H1 (cell line): ENCODE measurements around the gene HIVEP3. TPM values are rescaled to one million over a fixed set of nuclear protein-coding genes. Genes with fewer than 3 reads are reported as not detected.

Experiments used
- CTCF ChIA-PET: fragments of 300-600 bp; sonication (Branson Sonifier 250); formaldehyde crosslinking; loops from one replicate; lab custom pipeline; 2021; ENCODE audit not compliant: partially characterized antibody; lab: Charles Lee
- POLR2A ChIA-PET: fragments of 300-600 bp; sonication (Branson Sonifier 250); formaldehyde crosslinking; loops from one replicate; lab custom pipeline; 2021; ENCODE audit warnings: inconsistent platforms; ENCODE audit not compliant: partially characterized antibody; lab: Charles Lee
- DNase-seq, 2 experiments: peaks; one replicate each; pipeline versions ENCODE4 v3.0.0 to v3.0.0-alpha.2; 2010 to 2022; ENCODE audit warnings: low spot score in 2 of 2, low read depth in 1 of 2, mixed read lengths in 1 of 2
- FAIRE-seq: peaks from 2 replicates; lab custom pipeline; 2011; peaks lifted over from hg19 to GRCh38; lab: Jason Lieb, UNC
- H2AFZ ChIP-seq: 2 replicates; pipeline ENCODE4 v1.8.1; 2012; ENCODE audit warnings: low read length, inconsistent platforms
- H2AK5ac ChIP-seq: 2 replicates; pipeline ENCODE4 v1.6.1; 2013; ENCODE audit warnings: low read depth, low read length
- H2BK120ac ChIP-seq: replicated peaks from 2 replicates; pipeline ENCODE3; 2013; ENCODE audit warnings: low read depth, low read length, inconsistent platforms
- H2BK12ac ChIP-seq: 2 replicates; pipeline ENCODE4 v1.6.1; 2013; ENCODE audit warnings: low read depth, low read length
- H2BK15ac ChIP-seq: 2 replicates; pipeline ENCODE4 v1.6.1; 2013; ENCODE audit warnings: low read length
- H2BK20ac ChIP-seq: 2 replicates; pipeline ENCODE4 v1.6.1; 2013; ENCODE audit warnings: low read length
- H2BK5ac ChIP-seq: 2 replicates; pipeline ENCODE4 v1.6.1; 2013; ENCODE audit warnings: low read depth, low read length
- H3K14ac ChIP-seq: 2 replicates; pipeline ENCODE4 v1.6.1; 2013; ENCODE audit warnings: inconsistent platforms; ENCODE audit not compliant: insufficient read length
- H3K18ac ChIP-seq: 2 replicates; pipeline ENCODE4 v1.6.1; 2013; ENCODE audit warnings: low read length; ENCODE audit errors: extremely low read depth
- H3K23ac ChIP-seq: 2 replicates; pipeline ENCODE4 v1.6.1; 2013; ENCODE audit warnings: inconsistent platforms; ENCODE audit not compliant: insufficient read length
- H3K23me2 ChIP-seq: 2 replicates; pipeline ENCODE4 v1.6.1; 2013; ENCODE audit warnings: low read depth, low read length
- H3K27ac ChIP-seq: 2 replicates; pipeline ENCODE4 v1.6.1; 2011; ENCODE audit warnings: low read depth, low read length, inconsistent platforms
- H3K27me3 ChIP-seq, 4 experiments: replicated peaks in 1 of 4; 1 replicate in 1 of 4; 2 replicates in 3 of 4; pipeline versions ENCODE4 v1.6.1 to v1.8.1; 2011 to 2013; ENCODE audit warnings: low read length in 3 of 4, mild to moderate bottlenecking in 3 of 4, inconsistent platforms in 2 of 4, mixed read lengths in 2 of 4, moderate library complexity in 1 of 4; ENCODE audit not compliant: control insufficient read depth in 3 of 4, insufficient read depth in 3 of 4; ENCODE audit errors: extremely low read depth in 1 of 4
- H3K36me3 ChIP-seq, 4 experiments: 2 replicates each; pipeline versions ENCODE4 v1.6.1 to v1.8.1; 2011 to 2013; ENCODE audit warnings: mild to moderate bottlenecking in 4 of 4, low read length in 3 of 4, moderate library complexity in 2 of 4, control low read depth in 1 of 4, inconsistent platforms in 1 of 4; ENCODE audit not compliant: insufficient read depth in 4 of 4, control insufficient read depth in 2 of 4
- H3K4ac ChIP-seq: replicated peaks from 2 replicates; pipeline ENCODE3; 2013; ENCODE audit warnings: low read length, low read depth, mixed read lengths, inconsistent platforms; ENCODE audit not compliant: insufficient read length
- H3K4me1 ChIP-seq, 4 experiments: replicated peaks in 1 of 4; 1 replicate in 1 of 4; 2 replicates in 3 of 4; pipeline versions ENCODE4 v1.6.1 to v1.8.1; 2011 to 2013; ENCODE audit warnings: low read length in 3 of 4, inconsistent platforms in 2 of 4, mixed read lengths in 1 of 4; ENCODE audit not compliant: insufficient read depth in 4 of 4, control insufficient read depth in 3 of 4
- H3K4me2 ChIP-seq, 2 experiments: 2 replicates each; pipeline versions ENCODE4 v1.6.1 to v1.8.1; 2011 to 2013; ENCODE audit warnings: low read depth in 2 of 2, low read length in 2 of 2, control low read depth in 1 of 2, inconsistent platforms in 1 of 2, mild to moderate bottlenecking in 1 of 2; ENCODE audit not compliant: insufficient read depth in 1 of 2
- H3K4me3 ChIP-seq, 4 experiments: fragments of 200-600, 300-600 bp in 1 of 4; sonication (generic), shearing (Covaris generic), sonication (Bioruptor Twin) in 1 of 4; 2 replicates each; pipeline versions ENCODE4 v1.5.1 to v1.8.1; 2011 to 2016; ENCODE audit warnings: low read length in 4 of 4, low read depth in 3 of 4, control low read depth in 2 of 4, inconsistent platforms in 2 of 4, mild to moderate bottlenecking in 2 of 4, mixed read lengths in 1 of 4, moderate library complexity in 1 of 4; ENCODE audit not compliant: insufficient read depth in 2 of 4; ENCODE audit errors: extremely low read depth in 1 of 4
- H3K56ac ChIP-seq: replicated peaks from 2 replicates; pipeline ENCODE3; 2013; ENCODE audit warnings: low read depth, mild to moderate bottlenecking, mixed read lengths, low read length, inconsistent platforms; ENCODE audit not compliant: insufficient read length
- H3K79me1 ChIP-seq: 2 replicates; pipeline ENCODE4 v1.6.1; 2013; ENCODE audit warnings: low read depth, low read length, control low read depth
- H3K79me2 ChIP-seq, 2 experiments: 2 replicates each; pipeline versions ENCODE4 v1.6.1 to v1.8.1; 2012 to 2013; ENCODE audit warnings: low read length in 2 of 2, mild to moderate bottlenecking in 2 of 2, inconsistent platforms in 1 of 2; ENCODE audit not compliant: insufficient read depth in 2 of 2, control insufficient read depth in 1 of 2
- H3K9ac ChIP-seq, 4 experiments: replicated peaks in 1 of 4; 1 replicate in 1 of 4; 2 replicates in 3 of 4; pipeline versions ENCODE4 v1.6.1 to v1.8.1; 2011 to 2013; ENCODE audit warnings: low read depth in 3 of 4, low read length in 3 of 4, control low read depth in 2 of 4, mild to moderate bottlenecking in 2 of 4, moderate library complexity in 2 of 4, inconsistent platforms in 1 of 4; ENCODE audit errors: extremely low read depth in 1 of 4
- H3K9me3 ChIP-seq, 2 experiments: 2 replicates each; pipeline versions ENCODE4 v1.6.1 to v1.8.1; 2012 to 2013; ENCODE audit warnings: mild to moderate bottlenecking in 2 of 2, moderate library complexity in 2 of 2, control low read depth in 1 of 2, inconsistent platforms in 1 of 2, low read depth in 1 of 2, low read length in 1 of 2, mixed read lengths in 1 of 2; ENCODE audit not compliant: insufficient read depth in 2 of 2
- H4K20me1 ChIP-seq, 2 experiments: replicated peaks in 1 of 2; 2 replicates each; pipeline versions ENCODE3 to v1.8.1; 2011 to 2013; ENCODE audit warnings: inconsistent platforms in 2 of 2, low read length in 2 of 2, mild to moderate bottlenecking in 1 of 2; ENCODE audit not compliant: insufficient read depth in 2 of 2, control insufficient read depth in 1 of 2
- H4K5ac ChIP-seq: 2 replicates; pipeline ENCODE4 v1.6.1; 2013; ENCODE audit warnings: low read length, low read depth, mixed read lengths, inconsistent platforms; ENCODE audit not compliant: insufficient read length
- H4K8ac ChIP-seq: 2 replicates; pipeline ENCODE4 v1.8.0; 2013; ENCODE audit warnings: mild to moderate bottlenecking, moderate library complexity, low read length, inconsistent platforms; ENCODE audit not compliant: insufficient read depth; ENCODE audit errors: extremely low read depth
- H4K91ac ChIP-seq: replicated peaks from 2 replicates; pipeline ENCODE3; 2013; ENCODE audit warnings: low read length, mixed read lengths, inconsistent platforms; ENCODE audit not compliant: insufficient read length
- EGR1 ChIP-seq: IDR thresholded peaks from 2 replicates; pipeline ENCODE4 v1.6.1; 2011; ENCODE audit warnings: low read depth, low read length, borderline replicate concordance
- MAFK ChIP-seq: IDR thresholded peaks from 2 replicates; pipeline ENCODE4 v1.6.1; 2012; ENCODE audit warnings: low read depth, mild to moderate bottlenecking, improper control_type of control experiment, low read length
- RAD21 ChIP-seq, 2 experiments: IDR thresholded peaks in 1 of 2; conservative IDR thresholded peaks in 1 of 2; 2 replicates each; pipeline ENCODE4 v1.6.1; 2011; ENCODE audit warnings: low read depth in 2 of 2, low read length in 2 of 2, improper control_type of control experiment in 1 of 2, inconsistent platforms in 1 of 2, mild to moderate bottlenecking in 1 of 2, moderate library complexity in 1 of 2
- SIX5 ChIP-seq: IDR thresholded peaks from 2 replicates; pipeline ENCODE4 v1.6.1; 2011; ENCODE audit warnings: mild to moderate bottlenecking, low read depth, low read length
- WGBS, 2 experiments: shearing (Covaris generic) in 1 of 2; methylation state at CpG; one replicate each; pipeline versions ENCODE4 v1.1.6 to v1.1.7; 2013 to 2015; ENCODE audit warnings: low lambda C conversion rate in 2 of 2, mixed read lengths in 2 of 2, inconsistent platforms in 1 of 2, low coverage in 1 of 2, missing lambda C conversion rate in 1 of 2; ENCODE audit not compliant: insufficient replicate concordance in 2 of 2, insufficient coverage in 1 of 2, insufficient read length in 1 of 2; ENCODE audit errors: extremely low coverage in 1 of 2, missing lambda C conversion rate in 1 of 2; 5-methylcytosine and 5-hydroxymethylcytosine counted together
- polyA plus RNA-seq, 7 experiments: library from polyadenylated mRNA; depleted of rRNA in 3 of 7; stranded (reverse) in 5 of 7; unstranded in 2 of 7; fragments of >200 nt in 5 of 7; fragments of 200-250 nt in 2 of 7; gene quantifications; 1 replicate in 5 of 7; 2 replicates in 1 of 7; 4 replicates in 1 of 7; pipeline versions ENCODE4 v1.2.1 to v1.2.3, GENCODE V29; 2011 to 2013; ENCODE audit warnings: missing spikeins in 2 of 7, mixed read lengths in 2 of 7
- total RNA-seq: library from RNA; stranded (reverse); fragmentation: NEBNext Ultra II Directional; extraction: Animal tissue kit (Norgen Biotek cat#: 25700); gene quantifications from 2 replicates; pipeline ENCODE4 v1.2.1, GENCODE V29; 2021
- TF ChIP-seq, protein P1 (sequence below), 3 experiments: IDR thresholded peaks; 1 replicate in 2 of 3; 2 replicates in 1 of 3; pipeline versions ENCODE4 v1.5.1 to v1.6.1; 2011; ENCODE audit warnings: low read length in 3 of 3, mild to moderate bottlenecking in 3 of 3, inconsistent platforms in 2 of 3, low read depth in 1 of 3, moderate library complexity in 1 of 3; ENCODE audit not compliant: insufficient read depth in 1 of 3; ENCODE audit errors: control extremely low read depth in 1 of 3

The HIVEP3 gene
- total and polyA plus RNA-seq, 2 of the 8 experiments (the other 6 are each of a cell fraction or from before 2014, with no cell fraction given): 0.24 to 0.69 TPM

DNA sequence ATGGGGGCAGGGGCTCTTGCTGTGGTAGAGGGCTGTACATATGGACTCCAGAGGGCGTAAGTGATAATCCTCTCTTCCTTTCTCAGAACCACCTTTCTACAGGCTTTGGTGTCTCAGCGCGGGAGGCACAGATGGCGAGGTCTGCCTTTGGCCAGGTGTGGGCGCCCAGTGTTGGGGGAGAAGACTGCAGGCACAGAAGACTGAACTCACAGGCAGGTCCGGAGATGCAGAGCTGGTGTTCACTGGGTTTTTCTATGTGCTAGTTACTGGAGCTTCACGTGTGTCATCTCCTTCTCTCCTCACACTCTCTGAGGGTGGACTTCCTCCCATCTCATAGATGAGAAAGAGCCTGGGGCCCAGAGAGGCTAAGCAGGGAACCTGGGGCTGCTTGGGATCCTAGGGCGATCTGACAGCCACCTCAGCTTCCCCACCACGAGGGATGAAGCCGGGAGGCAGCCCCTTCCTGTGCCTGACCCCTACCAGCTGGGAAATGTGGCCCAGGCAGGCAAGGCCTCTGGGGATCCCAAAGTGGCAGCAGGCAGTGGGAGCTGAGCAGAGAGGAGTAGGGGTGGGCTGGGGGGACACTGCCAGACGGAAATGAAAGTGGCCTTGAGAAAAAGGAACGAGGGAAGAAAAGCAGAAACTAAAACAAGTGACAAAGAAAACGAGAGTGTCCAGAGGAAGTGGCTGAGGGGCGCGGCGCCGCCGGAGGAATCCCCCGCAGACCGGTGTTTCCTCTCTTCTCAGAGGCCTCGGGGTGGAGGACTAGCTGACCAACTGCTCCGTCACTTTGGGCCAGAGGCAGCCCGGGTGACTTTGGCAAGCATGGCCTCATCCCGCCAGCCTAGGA, 191.6 kb downstream of the HIVEP3 start:
- Histone ChIP-seq H3K14ac (no peak overlapping the region), H3K79me2 (no peaks in the 10 kb centered on the region), H3K9ac (no peak overlapping the region), H3K27me3 (no peaks in the 10 kb centered on the region), H3K23ac (no peak overlapping the region), H4K5ac (no peak overlapping the region), H3K79me1 (no peaks in the 10 kb centered on the region), H3K4me3 (no peak overlapping the region), H2BK5ac (no peak overlapping the region), H3K18ac (no peak overlapping the region), H4K91ac (no peak overlapping the region), H4K20me1 (no peaks in the 10 kb centered on the region), H3K9me3 (no peaks in the 10 kb centered on the region), H3K23me2 (no peaks in the 10 kb centered on the region; the same call in 1 of the 2 replicates), H3K36me3 (no peaks in the 10 kb centered on the region), H2BK120ac (no peak overlapping the region), H2AFZ (peak overlapping the region; percentile 43; the same call in 1 of the 2 replicates), H2BK15ac (no peak overlapping the region), H2BK20ac (no peak overlapping the region), H2AK5ac (no peak overlapping the region), H3K4me1 (peaks cover 0 to 3% (median 0%) of the 10 kb centered on the region in 4 experiments; a peak in 1 of 7 replicates), H4K8ac (peak overlapping the region; percentile 4; the same call in 1 of the 2 replicates), H3K56ac (no peak overlapping the region), H2BK12ac (no peak overlapping the region), H3K4ac (no peak overlapping the region), H3K27ac (no peak overlapping the region), H3K4me2 (no peak overlapping the region)
- FAIRE-seq (no peak), DNase-seq (no peak)
- CTCF ChIA-PET: interaction anchor here (0.6 to 1.6 kb wide), 11 partner anchors 9 to 442 kb away, joined by 3 to 6 read pairs (median 4); no protein-coding TSS in a partner anchor
- WGBS, 2 experiments: 85% methylated on average over 22 of the region's 24 CpGs; no CpG with 5 or more reads in 1 of the 2 experiments
- POLR2A ChIA-PET: no interaction called here
- TF ChIP-seq EGR1: no peak
- TF ChIP-seq RAD21 (IDR thresholded peaks at IDR 0.05 in 1 of 2, conservative IDR thresholded peaks at IDR 0.05 in 1 of 2; ENCODE audit: low read depth in 2 of 2, low read length in 2 of 2): peak; percentile 22 to 36; a peak in 3 of 4 replicates
- no peak for TF ChIP-seq MAFK
- TF ChIP-seq SIX5: no peak
- TF ChIP-seq, protein P1, sequence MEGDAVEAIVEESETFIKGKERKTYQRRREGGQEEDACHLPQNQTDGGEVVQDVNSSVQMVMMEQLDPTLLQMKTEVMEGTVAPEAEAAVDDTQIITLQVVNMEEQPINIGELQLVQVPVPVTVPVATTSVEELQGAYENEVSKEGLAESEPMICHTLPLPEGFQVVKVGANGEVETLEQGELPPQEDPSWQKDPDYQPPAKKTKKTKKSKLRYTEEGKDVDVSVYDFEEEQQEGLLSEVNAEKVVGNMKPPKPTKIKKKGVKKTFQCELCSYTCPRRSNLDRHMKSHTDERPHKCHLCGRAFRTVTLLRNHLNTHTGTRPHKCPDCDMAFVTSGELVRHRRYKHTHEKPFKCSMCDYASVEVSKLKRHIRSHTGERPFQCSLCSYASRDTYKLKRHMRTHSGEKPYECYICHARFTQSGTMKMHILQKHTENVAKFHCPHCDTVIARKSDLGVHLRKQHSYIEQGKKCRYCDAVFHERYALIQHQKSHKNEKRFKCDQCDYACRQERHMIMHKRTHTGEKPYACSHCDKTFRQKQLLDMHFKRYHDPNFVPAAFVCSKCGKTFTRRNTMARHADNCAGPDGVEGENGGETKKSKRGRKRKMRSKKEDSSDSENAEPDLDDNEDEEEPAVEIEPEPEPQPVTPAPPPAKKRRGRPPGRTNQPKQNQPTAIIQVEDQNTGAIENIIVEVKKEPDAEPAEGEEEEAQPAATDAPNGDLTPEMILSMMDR (IDR thresholded peaks at IDR 0.05; ENCODE audit: control extremely low read depth in 1 of 3, insufficient read depth in 1 of 3, low read depth in 1 of 3, low read length in 3 of 3): peak in 2 of 3 experiments; percentile 12 to 25; a peak in 2 of 4 replicates
